Astrocyte of the spinal cord (primary cell): ENCODE results near the gene UQCC2.
A peak's percentile ranks its signal among the peaks of the same experiment; 100 is the strongest.

Source experiments
- DNase-seq: peaks from one replicate; pipeline ENCODE4 v3.0.0; 2011; ENCODE audit warnings: low read depth, low spot score
- H3K4me3 ChIP-seq: 2 replicates; pipeline ENCODE4 v1.5.1; 2011; ENCODE audit warnings: low read depth, mild to moderate bottlenecking, low read length, moderate library complexity
- CTCF ChIP-seq: IDR thresholded peaks from 2 replicates; pipeline ENCODE4 v1.5.1; 2012; ENCODE audit warnings: low read depth, mild to moderate bottlenecking, low read length, inconsistent platforms
- in situ Hi-C: cut with HindIII; loops from 2 replicates; pipeline ENCODE4 v1.10.0; 2017; ENCODE audit warnings: low sequenced_read_pairs

The UQCC2 gene

GRCh38 chr6:33696548-33697518 lies 14.7 kb downstream of the UQCC2 start:
- in situ Hi-C loops, result no loop called here
- H3K4me3 ChIP-seq, result no peak overlapping the region
- DNase-seq, result peak; percentile 82
- no peak for TF ChIP-seq CTCF

GRCh38 chr6:33696076-33696475 lies 15.4 kb downstream of the UQCC2 start:
- in situ Hi-C loops, result no loop called here
- H3K4me3 ChIP-seq, result no peak overlapping the region
- TF ChIP-seq CTCF, result no peak
- no peak for DNase-seq

- TF ChIP-seq CTCF, result no peak
- DNase-seq, result no peak
- no peak overlapping the region for H3K4me3 ChIP-seq
- in situ Hi-C loops, result no loop called here
Observed at GRCh38 chr6:33695451-33695887, 16.0 kb downstream of the UQCC2 start.

GRCh38 chr6:33694977-33695376 lies 16.5 kb downstream of the UQCC2 start:
- TF ChIP-seq CTCF, result no peak
- H3K4me3 ChIP-seq, result no peak overlapping the region
- in situ Hi-C loops, result no loop called here
- DNase-seq, result no peak

- no peak for TF ChIP-seq CTCF
- peak; percentile 22 for DNase-seq
- no peak overlapping the region for H3K4me3 ChIP-seq
- in situ Hi-C loops, result no loop called here
Observed at GRCh38 chr6:33694401-33694931, 17.0 kb downstream of the UQCC2 start.

GRCh38 chr6:33693186-33694105 lies 18.1 kb downstream of the UQCC2 start:
- in situ Hi-C loops, result no loop called here
- TF ChIP-seq CTCF, result no peak
- no peak for DNase-seq
- H3K4me3 ChIP-seq, result no peak overlapping the region
